NCI-H1092 treated with DMSO at 0.1 percent for 48 hours (cell line): ENCODE results near the gene NSMF.

Source experiments
- DNase-seq: peaks from one replicate; lab custom pipeline; 2025; lab: John Stamatoyannopoulos, UW

NSMF gene

DNA sequence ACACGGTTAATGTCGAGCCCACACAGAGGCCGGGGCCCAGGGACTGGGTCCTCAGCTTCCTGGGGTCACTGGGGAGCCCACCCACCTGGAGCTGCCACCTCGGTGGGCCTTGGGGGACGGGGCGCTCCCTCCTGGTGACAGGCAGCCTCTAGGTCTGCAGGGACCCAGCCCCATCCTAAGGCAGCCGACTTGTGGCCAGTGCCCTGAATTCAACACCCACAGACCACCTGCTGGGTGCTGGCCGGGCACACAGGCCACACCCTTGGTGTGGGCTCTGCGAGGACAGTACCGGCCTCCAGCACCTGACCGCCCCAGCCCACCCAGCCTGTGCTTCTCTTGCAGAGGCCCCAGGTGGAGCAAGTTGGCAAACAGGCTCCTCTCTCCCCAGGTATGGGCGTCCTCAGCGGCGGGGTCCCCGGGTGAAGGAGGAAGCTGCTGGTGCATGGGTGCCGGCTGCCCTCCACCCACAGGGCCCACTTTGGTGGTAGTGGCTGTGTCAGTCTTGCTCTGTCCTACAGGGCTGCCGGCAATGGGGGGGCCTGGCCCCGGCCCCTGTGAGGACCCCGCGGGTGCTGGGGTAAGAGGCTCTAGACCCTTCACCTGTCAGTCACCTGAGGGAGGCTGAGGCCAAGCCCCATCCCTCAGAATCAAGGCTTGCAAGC lies 26.3 kb downstream of the NSMF start:
- DNase-seq: no peak

DNA sequence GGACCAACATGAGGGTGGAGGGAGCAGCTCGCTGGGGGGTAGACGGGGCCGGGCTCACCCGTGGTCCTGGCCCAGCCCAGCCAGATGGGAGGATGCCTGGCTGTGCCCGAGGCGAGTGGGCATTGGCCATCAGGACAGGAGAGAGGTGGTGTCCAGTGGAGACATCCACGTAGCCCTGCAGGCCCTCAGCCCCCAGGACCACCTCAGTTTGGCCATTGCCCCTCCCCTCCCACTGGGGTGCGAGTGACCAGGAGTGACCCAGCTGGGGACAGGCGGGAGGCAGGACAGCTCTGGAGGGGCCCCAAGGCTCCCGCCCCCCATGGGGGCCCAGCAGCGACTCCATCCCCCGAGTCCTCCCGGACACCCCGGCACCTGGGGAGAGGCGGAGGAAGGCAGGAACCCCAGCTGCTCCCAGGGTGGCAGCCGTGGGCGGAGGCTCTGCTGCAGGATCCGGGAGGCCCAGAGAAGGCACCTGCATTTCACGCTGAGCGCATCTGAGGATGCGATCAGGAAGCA lies 27.7 kb downstream of the NSMF start:
- DNase-seq: no peak

DNA sequence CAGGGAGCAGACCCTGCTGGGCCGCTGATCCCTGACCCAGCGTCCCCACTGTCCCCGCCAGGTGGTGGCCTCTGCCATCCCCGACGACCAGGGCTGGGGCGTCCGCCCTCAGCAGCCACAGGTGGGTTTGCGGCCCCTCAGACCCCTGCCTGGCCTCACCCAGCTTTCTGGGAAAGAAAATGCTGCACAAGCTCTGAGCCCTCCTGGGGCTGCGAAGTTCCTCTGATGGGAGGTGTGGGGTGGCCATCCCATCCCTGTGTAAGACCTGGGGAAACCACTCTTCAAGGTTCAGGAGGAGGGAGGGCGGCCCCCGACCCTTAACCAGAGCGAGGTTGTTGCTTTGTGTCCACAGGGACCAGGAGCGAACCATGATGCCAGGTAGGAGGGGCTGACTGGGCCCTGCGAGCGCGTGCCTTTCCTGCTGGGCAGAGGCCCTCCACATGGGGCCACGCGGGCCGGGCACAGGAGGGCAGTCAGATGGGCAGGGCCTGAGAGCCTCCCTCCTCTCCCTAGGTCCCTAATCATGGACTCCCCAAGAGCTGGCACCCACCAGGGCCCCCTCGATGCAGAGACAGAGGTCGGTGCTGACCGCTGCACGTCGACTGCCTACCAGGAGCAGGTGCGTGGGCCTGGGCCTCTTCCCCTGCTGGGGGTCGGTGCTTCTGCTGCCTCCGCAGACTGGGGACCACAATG lies 28.3 kb downstream of the NSMF start:
- no peak for DNase-seq

DNA sequence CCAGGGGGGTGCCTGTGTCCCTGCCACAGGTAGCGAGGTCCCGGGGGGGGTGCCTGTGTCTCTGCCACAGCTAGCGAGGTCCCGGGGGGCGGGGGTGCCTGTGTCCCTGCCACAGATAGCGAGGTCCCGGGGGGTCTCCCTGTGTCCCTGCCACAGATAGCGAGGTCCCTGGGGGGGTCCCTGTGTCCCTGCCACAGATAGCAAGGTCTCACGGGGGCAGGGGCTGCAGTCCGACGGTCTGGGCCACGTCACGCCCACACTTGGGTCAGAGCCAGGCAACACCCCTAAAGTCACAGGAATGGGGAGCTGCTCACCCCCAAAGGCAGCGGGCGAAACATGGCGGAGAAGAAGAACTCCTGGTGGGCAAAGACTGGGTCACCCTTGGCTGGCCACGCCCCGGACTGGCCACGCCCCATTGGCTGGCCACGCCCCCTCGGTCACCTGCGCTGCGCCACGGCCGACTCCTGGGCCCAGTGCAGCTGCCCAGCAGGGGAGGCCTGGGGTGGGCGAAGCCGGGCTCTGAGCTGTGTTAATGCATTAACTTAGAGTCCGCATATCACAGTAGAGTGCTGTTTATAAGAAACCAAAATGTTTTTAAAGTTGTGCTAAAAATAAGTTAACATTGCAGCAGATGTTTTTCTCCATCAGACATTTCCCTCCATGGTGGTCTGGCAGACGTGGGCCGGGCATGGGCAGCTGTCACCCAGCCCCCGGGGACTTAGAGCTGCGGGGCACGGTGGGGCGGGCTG lies 29.0 kb downstream of the NSMF start:
- peak; percentile 14 for DNase-seq

DNA sequence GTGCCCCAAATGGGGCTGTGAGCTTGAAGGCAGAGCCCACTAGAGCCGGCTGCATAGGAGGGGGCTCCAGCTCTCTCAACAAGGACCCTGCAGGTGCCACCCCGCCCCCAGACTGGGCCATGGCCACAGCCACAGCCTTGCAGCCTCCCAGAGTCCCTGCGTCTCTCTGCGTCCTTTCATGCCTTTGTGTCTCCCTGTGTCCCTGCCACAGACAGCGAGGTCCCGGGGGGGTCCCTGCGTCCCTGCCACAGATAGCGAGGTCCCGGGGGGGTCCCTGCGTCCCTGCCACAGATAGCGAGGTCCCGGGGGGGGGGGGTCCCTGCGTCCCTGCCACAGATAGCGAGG lies 29.6 kb downstream of the NSMF start:
- no peak for DNase-seq

DNA sequence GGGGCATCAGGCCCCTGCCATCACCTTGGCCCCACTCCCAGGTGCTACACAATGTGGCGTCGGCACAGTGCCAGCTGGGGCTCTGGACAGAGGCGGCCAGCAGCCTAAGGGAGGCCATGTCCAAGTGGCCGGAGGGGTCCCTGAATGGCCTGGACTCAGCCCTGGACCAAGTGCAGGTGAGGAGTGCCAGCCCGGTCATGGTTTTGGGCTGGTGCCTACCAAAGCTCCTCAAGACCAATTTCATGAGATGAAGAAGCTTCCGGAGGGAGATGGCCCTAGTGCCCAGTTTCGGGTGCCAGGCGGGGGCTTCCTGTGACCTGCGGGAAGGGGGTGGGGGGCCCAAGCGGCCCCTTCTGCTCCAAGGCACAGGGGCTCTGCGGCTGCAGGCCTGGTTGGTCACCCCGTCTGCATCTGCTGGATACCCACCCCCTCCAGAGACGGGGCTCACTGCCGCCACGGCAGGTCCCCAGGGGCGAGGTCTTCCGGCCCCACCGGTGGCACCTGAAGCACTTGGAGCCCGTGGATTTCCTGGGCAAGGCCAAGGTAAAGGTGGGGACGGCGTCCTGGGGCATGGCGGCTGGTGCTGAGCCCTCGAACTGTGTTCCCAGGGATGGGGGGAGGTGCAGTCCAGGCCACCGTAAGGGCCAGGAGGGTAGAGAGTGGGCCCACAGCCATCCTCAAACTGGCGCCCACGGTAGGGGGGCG lies 30.1 kb downstream of the NSMF start:
- peak; percentile 15 for DNase-seq

DNA sequence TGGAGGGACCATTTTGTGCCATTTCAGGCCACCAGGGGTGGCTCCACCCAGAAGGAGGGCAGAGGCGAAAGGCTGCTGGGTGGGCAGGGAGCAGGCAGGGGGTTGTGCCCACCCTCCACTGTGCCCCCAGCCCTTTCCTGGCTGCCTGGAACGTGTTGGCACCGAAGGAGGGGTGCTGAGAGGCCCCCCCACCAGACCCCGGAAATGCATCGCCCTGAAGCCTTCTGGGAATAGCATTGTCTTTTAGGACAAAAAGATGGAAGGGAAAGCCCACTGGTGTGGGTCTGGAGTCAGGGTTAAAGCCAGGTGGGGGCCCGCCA lies 30.9 kb downstream of the NSMF start:
- DNase-seq: no peak

DNA sequence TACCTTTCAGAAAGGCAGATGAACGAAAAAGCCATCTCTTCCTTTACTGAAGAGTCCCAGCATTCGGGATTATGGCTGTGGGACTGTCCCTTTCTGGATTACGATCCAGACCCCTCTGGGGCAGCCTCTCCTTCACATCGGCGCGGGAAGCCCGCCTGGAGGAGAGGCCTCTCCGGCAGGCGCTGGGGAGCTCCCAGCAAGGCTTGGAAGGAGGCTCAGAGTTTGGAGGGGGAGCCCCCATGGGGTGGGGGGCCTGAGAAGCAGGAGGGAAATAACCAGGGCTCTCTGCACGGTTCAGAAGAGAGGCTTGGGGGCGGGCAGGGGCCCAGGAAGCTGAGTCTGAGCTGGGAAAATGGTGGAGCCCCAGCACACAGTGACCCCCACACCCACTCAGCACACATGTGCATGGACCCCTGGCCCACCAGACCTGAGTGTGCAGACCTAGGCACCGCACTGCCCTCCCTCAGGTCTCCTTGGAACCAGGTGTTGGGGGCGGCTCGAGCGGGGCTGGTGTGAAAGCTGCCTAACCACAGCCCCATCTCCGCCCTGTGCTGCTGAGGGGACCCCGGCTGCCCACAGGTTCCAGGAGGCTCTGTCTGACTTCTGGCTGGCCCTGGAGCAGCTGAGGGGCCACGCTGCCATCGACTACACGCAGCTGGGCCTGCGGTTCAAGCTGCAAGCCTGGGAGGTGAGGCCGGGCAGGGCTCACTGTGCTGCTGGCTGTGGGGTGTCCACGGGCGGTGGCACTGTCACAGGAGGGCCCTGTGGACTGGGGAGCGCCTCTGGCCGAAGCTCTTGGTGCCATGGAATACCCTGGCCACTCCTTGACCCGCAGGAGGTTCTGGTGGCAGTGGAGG lies 31.5 kb downstream of the NSMF start:
- no peak for DNase-seq

DNA sequence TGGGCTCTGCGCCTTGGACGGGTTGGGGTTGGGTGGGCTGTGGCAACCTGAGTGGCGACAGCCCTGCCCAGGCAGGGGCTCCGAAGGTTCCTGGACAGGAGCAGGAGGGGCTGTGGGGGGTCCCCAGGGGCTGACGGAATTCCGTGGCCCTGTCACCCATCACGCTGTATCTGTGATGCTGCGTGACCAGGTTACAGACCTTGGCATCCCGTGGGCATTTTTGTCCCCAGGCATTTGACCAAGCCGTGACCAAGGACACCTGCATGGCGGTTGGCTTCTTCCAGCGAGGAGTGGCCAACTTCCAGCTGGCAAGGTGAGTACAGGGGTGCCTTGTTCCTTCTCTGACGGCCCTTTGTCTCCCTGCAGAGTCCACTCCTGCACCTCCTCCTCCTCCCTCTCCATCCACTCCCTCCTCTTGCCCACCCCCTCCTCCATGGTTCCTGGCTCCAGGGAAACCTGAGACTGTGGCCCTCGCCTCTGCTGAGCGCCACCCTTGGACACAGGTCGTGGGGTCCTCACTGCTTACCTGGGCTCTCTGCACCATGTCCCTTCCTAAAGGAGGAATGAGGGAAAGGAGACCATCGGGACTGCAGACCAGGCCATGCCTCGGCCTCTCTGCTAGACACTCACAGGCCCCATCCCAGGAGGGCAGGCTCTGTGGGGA lies 33.0 kb downstream of the NSMF start:
- DNase-seq: no peak

DNA sequence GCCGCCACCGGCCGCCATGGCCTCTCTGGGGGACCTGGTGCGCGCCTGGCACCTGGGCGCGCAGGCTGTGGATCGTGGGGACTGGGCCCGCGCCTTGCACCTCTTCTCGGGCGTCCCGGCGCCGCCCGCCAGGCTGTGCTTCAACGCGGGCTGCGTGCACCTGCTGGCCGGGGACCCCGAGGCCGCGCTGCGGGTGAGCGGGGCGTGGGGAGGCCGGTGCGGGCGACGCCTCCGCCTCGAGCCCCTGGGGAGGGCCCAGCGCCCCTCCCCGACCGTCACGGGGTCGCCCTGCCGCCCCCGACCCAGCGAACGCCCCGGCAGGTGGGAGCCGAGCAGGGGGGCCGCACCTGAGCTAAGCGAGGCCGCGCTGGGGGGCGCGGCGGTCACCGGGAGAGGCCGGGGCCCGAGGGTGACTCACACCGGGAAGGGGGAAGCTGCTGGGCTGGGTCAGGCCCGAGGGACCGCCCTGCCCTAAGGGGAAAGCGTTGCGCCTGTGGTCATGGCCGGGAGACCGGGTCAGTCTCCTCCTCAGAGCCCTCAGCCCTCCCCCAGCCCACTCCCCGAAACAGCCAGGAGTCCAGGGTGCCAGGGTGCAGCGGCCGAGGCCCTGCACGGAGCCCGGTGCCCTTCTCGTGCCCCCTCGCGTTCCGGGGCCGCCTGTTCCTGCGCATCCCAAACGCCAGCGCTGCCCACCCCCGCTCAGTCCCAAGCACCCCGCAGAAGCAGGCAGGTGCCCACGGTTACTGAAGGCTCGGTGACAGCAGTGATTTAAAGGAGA lies 35.4 kb downstream of the NSMF start:
- DNase-seq: no peak

DNA sequence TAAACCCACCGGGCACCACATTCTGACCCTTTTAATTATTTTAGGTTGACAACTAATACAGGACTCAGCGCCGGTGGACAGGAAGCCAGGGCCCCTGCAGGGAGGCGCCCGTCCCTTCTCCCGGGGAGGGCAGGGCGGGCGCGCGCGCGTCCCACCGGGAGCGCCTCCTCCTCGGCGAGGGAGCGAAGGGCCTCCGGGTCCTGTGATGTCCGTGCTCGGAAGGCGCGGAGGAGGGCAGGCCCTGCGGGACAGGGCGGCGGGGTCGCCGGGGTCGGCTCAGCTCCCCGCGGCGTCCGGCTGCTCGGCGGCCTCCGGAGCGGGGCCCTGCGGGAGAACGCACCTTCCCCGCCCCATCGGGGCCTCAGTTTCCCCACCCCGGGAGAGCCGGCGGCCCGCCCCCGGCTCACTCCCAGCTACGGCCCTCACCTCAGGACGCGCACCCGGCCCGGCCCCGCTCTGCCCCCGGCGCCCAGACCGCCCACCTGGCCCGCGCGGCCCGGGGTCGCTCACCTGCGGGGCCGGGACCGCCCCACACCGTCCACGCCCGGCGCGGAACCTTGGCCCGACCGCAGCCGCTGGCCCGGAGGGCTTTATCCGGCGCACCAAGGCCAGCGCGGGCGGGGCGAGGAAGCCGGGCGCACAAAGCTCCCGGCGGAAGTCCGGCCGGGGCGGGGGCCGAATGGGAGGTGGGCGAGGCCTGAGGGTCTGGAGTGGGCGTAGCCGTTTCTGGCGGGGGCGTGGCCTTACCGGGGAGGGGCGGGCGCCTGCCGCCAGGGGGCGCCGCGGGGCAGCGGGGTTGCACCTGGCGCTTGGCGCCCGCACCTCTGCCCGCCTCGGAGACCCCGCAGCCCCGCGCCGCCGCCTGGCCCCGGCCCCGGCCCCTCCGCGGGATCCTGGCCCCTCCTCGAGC lies 36.3 kb downstream of the NSMF start, which contains the start of the genes EXD3 and NOXA1:
TSS of gene EXD3 (minus strand) at position 559 of the 910 bp plus-strand sequence. CDS start 27,805 bp downstream, outside the sequence.
TSS of gene NOXA1 (plus strand) at position 790 of the 910 bp plus-strand sequence. CDS start 137 bp downstream, outside the sequence.
- peak; percentile 86 for DNase-seq

DNA sequence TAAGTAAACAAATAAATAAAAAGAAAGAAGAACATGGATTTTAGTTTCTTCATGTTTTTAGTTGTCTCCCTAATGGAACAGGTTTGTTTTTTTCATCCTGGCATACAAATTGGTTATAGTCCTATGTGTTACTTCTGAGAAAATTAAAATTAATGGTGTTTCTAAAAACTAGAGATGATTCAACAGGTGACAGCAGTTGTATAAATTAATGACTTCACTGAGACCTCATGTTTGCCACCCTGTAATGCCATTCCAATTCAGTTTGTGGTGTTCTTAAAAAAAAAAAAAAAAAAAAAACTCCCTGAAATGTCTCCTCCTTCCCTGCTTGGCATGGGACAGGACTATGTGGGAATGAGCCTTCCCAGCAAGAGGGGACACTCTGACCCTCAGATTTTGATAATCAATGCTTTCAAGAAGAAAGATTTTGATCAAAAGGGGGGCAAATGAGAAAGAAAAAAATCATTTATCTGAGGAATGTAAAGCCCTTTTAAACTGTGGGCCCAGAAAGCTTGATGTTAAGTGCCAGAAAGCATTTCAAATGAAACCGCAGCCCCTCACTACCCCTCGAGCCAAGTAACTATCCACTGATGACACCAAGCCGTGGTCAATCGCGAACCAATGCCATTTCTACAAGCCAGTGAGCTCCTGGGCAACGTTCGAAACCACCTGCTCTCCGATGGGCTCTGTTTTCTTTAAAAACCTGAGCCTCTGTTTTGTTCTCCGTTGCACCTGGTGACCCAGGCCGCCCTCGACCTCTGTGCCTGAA lies 37.1 kb downstream of the NSMF start:
- peak; percentile 31 for DNase-seq

DNA sequence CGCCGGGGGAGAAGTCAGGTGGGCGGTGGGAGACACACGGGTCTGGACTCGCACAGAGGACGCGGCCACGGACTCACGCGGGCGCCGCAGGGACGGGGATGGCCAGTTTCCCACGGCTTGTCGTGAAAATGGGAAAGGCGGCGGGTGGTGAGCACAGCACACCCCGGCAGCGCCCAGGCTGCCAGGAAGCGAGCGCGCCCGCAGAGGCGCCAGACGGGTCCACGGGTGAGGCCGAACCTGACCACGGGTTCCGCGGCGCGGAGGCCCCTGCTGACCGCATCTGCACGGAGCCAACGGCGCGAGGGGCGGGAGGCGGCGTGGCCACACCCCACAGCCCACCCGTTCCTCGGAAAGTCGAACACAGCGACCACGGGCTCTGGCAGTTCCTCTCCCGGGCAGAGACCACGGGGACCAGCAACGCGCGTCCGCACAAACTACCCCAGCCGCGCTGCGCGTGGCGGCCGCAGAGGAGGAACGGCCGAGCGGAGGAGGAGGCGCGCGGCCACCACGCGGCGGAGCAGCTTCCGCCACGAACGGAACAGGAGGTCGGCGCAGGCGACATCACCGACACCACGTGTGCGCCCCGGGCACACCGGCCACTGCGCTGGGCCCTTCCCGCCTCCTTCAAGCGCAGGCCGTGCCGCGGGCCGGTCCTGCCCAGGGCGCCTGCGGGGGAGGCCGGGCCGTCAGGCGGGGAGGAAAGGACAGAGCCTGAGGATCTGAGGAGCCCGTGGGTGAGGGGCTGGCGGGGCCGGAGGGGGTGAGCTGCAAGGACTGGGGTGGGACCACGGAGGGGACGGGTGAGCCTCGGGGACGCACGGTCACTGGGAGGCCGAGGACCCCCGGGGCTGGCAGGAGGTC lies 41.7 kb downstream of the NSMF start:
- DNase-seq: no peak

DNA sequence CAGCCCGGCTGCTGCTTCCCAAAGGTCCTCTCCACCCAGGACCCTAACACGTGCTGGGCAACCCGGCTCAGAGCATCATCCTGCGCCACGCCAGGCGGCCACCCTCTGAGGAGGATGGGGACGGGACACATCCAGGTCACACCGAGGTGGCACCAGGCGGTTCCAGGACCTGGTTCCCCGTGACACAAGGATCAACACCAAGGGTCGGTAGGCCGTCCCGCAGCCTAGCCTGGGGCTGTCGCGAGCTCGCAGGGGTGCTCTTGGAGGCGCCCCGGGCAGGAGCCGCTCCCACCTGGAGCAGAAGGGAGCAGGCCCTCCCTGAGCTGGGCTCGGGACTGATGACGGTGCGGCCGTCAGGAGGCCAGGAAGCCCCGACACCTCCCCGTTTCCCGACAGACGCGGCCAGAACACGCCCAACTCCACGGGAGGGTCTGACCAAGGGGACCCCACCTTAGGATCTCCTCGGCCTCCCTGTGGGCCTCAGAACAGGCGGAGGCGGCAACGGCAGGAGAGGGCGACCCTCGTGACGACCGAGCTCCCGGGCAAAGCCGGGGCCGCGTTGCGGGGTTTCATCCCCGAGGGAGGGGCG lies 42.5 kb downstream of the NSMF start:
- no peak for DNase-seq

DNA sequence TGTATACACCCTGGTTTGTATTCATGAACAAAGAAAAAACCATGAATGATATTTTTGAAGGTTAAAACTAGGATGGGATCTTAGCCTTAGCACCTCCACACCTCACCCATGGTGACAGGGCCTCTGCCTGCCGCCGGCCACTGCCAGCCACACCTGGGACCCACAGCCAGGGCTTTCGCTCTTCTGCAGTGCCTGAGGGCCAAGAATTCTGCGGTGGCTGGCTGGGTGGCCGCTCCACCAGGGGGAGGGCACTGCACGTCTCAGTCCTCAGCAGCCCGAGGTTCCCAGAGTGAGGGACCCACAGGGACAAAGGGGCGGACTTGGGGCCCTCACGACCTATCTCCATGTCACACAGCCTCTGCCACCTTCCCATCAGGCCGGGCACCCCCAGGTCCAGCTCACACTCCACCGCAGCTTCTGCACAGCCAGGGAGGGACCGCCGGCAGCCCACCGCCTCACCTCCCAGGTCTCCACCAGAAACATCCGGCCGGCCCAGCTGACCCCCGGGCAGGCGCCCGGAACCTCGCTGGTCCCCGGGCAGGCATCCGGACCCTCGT lies 43.0 kb downstream of the NSMF start:
- DNase-seq: no peak

DNA sequence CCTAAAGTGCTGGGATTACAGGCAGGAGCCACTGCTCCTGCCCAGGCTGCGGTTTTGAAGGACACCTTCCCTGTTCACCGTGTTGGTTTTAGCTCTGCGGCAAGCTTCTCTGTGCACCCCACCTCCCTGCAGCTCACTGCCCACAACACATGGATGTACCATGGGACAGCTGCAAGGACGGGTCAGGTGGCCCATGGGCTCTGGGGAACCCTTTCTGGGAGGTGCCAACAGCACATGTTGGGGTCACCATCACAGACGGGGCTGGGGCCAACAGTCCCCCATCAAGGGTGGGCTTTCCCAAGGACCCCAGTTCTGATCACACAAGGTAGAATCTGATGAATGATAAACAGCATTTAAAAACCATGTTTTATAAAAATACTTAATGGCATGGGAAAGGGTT lies 43.7 kb downstream of the NSMF start:
- DNase-seq: no peak
